H9 (cell line): ENCODE data around the gene DGCR8. TPM values are rescaled to one million over a fixed set of nuclear protein-coding genes. Genes with fewer than 3 reads are reported as not detected.

Experiments
- DNase-seq: peaks from one replicate; pipeline ENCODE4 v3.0.0-alpha.2; 2017
- H2AFZ ChIP-seq: one replicate; pipeline ENCODE4 v1.6.1; 2013; ENCODE audit warnings: mild to moderate bottlenecking, low read length, control low read depth, moderate library complexity
- H2AK5ac ChIP-seq: 2 replicates; pipeline ENCODE4 v1.6.1; 2013; ENCODE audit warnings: low read length, control low read depth, mixed read lengths; ENCODE audit not compliant: insufficient read length
- H2BK120ac ChIP-seq: one replicate; pipeline ENCODE4 v1.6.1; 2013; ENCODE audit warnings: low read depth, mild to moderate bottlenecking, low read length, control low read depth, inconsistent platforms; ENCODE audit not compliant: poor library complexity, severe bottlenecking
- H2BK12ac ChIP-seq: 2 replicates; pipeline ENCODE4 v1.6.1; 2013; ENCODE audit warnings: low read length, control low read depth, mixed read lengths, low read depth; ENCODE audit not compliant: insufficient read length
- H2BK15ac ChIP-seq: 2 replicates; pipeline ENCODE4 v1.6.1; 2013; ENCODE audit warnings: low read depth, low read length, control low read depth
- H2BK20ac ChIP-seq: one replicate; pipeline ENCODE4 v1.6.1; 2013; ENCODE audit warnings: low read depth, mild to moderate bottlenecking, low read length, control low read depth, inconsistent platforms; ENCODE audit not compliant: poor library complexity, severe bottlenecking
- H2BK5ac ChIP-seq: 2 replicates; pipeline ENCODE4 v1.6.1; 2013; ENCODE audit warnings: low read length, control low read depth, mixed read lengths; ENCODE audit not compliant: insufficient read length
- H3K14ac ChIP-seq: 2 replicates; pipeline ENCODE4 v1.6.1; 2013; ENCODE audit warnings: low read length, control low read depth; ENCODE audit not compliant: insufficient read depth
- H3K18ac ChIP-seq: 2 replicates; pipeline ENCODE4 v1.6.1; 2013; ENCODE audit warnings: low read depth, mild to moderate bottlenecking, mixed read lengths, low read length, control low read depth; ENCODE audit not compliant: insufficient read length
- H3K23ac ChIP-seq: 2 replicates; pipeline ENCODE4 v1.6.1; 2013; ENCODE audit warnings: low read length, control low read depth, mixed read lengths, low read depth; ENCODE audit not compliant: insufficient read length
- H3K23me2 ChIP-seq: 2 replicates; pipeline ENCODE4 v1.6.1; 2013; ENCODE audit warnings: low read depth, mild to moderate bottlenecking, mixed read lengths, low read length, control low read depth; ENCODE audit not compliant: insufficient read length, poor library complexity, severe bottlenecking
- H3K27ac ChIP-seq: 2 replicates; pipeline ENCODE4 v1.5.1; 2013; ENCODE audit warnings: low read length, control low read depth, mixed read lengths, low read depth; ENCODE audit not compliant: insufficient read length
- H3K27me3 ChIP-seq: 2 replicates; pipeline ENCODE4 v1.6.1; 2013; ENCODE audit warnings: low read length, control low read depth, inconsistent platforms; ENCODE audit not compliant: insufficient read depth
- H3K4ac ChIP-seq: 2 replicates; pipeline ENCODE4 v1.6.1; 2013; ENCODE audit warnings: low read depth, mild to moderate bottlenecking, control low read depth, inconsistent platforms, low read length, moderate library complexity
- H3K4me1 ChIP-seq: 2 replicates; pipeline ENCODE4 v1.6.1; 2013; ENCODE audit warnings: low read length, control low read depth, inconsistent platforms; ENCODE audit not compliant: insufficient read depth
- H3K4me2 ChIP-seq: 2 replicates; pipeline ENCODE4 v1.6.1; 2013; ENCODE audit warnings: low read length, control low read depth, mixed read lengths; ENCODE audit not compliant: insufficient read length, insufficient read depth
- H3K56ac ChIP-seq: 2 replicates; pipeline ENCODE4 v1.6.1; 2013; ENCODE audit warnings: low read depth, mild to moderate bottlenecking, mixed read lengths, low read length, control low read depth; ENCODE audit not compliant: insufficient read length
- H3K79me1 ChIP-seq: 2 replicates; pipeline ENCODE4 v1.6.1; 2013; ENCODE audit warnings: low read depth, mild to moderate bottlenecking, moderate library complexity, low read length, control low read depth, inconsistent platforms; ENCODE audit not compliant: insufficient read depth, poor library complexity, severe bottlenecking
- H3K79me2 ChIP-seq: 2 replicates; pipeline ENCODE4 v1.6.1; 2013; ENCODE audit warnings: low read length, control low read depth, inconsistent platforms; ENCODE audit not compliant: insufficient read depth
- H3K9ac ChIP-seq: 2 replicates; pipeline ENCODE4 v1.6.1; 2013; ENCODE audit warnings: low read length, control low read depth, mixed read lengths; ENCODE audit not compliant: insufficient read length; ENCODE audit errors: extremely low read depth
- H3K9me3 ChIP-seq: one replicate; pipeline ENCODE4 v1.6.1; 2013; ENCODE audit warnings: low read depth, low read length, inconsistent platforms; ENCODE audit not compliant: control insufficient read depth
- H3T11ph ChIP-seq: one replicate; pipeline ENCODE4 v1.6.1; 2013; ENCODE audit warnings: mild to moderate bottlenecking, low read length, control low read depth, inconsistent platforms
- H4K20me1 ChIP-seq: one replicate; pipeline ENCODE4 v1.6.1; 2013; ENCODE audit not compliant: control insufficient read depth, insufficient read length, insufficient read depth
- H4K5ac ChIP-seq: 2 replicates; pipeline ENCODE4 v1.6.1; 2013; ENCODE audit warnings: low read depth, mild to moderate bottlenecking, mixed read lengths, low read length, control low read depth; ENCODE audit not compliant: insufficient read length
- H4K8ac ChIP-seq: replicated peaks from 2 replicates; pipeline ENCODE4 v1.6.1; 2013; ENCODE audit warnings: low read length, control low read depth, mixed read lengths, low read depth; ENCODE audit not compliant: insufficient read length
- H4K91ac ChIP-seq: 2 replicates; pipeline ENCODE4 v1.6.1; 2013; ENCODE audit warnings: low read depth, mild to moderate bottlenecking, moderate library complexity, mixed read lengths, low read length, control low read depth; ENCODE audit not compliant: insufficient read length
- H3K27ac Mint-ChIP-seq, 3 experiments: 2 replicates in 2 of 3; 3 replicates in 1 of 3; pipeline ENCODE4 v1.8.0; 2020 to 2021; ENCODE audit warnings: mixed read lengths in 3 of 3, mild to moderate bottlenecking in 1 of 3, moderate library complexity in 1 of 3
- H3K27me3 Mint-ChIP-seq: 2 replicates; pipeline ENCODE4 v1.8.0; 2021; ENCODE audit warnings: low read depth, mild to moderate bottlenecking, moderate library complexity, mixed read lengths
- H3K36me3 Mint-ChIP-seq, 3 experiments: 2 replicates in 2 of 3; 3 replicates in 1 of 3; pipeline ENCODE4 v1.8.0; 2020 to 2021; ENCODE audit warnings: low read depth in 3 of 3, mixed read lengths in 3 of 3; ENCODE audit not compliant: insufficient read depth in 1 of 3
- H3K4me1 Mint-ChIP-seq, 2 experiments: 2 replicates each; pipeline ENCODE4 v1.8.0; 2020; ENCODE audit warnings: mixed read lengths in 2 of 2
- H3K4me3 Mint-ChIP-seq, 2 experiments: 2 replicates in 1 of 2; 3 replicates in 1 of 2; pipeline ENCODE4 v1.8.0; 2020 to 2021; ENCODE audit warnings: mild to moderate bottlenecking in 2 of 2, mixed read lengths in 2 of 2, moderate library complexity in 1 of 2
- H3K9me3 Mint-ChIP-seq, 2 experiments: 2 replicates in 1 of 2; 3 replicates in 1 of 2; pipeline ENCODE4 v1.8.0; 2020; ENCODE audit warnings: mild to moderate bottlenecking in 2 of 2, mixed read lengths in 2 of 2, moderate library complexity in 1 of 2
- WGBS: extraction: QIAGEN DNeasy Blood & Tissue Kit; methylation state at CpG from one replicate; pipeline ENCODE4 v1.1.7; 2013; ENCODE audit warnings: missing lambda C conversion rate, low lambda C conversion rate, mixed read lengths; ENCODE audit not compliant: insufficient read length; ENCODE audit errors: extremely low coverage; 5-methylcytosine and 5-hydroxymethylcytosine counted together
- total RNA-seq: library from RNA; stranded (reverse); gene quantifications from 2 replicates; pipeline ENCODE4 v1.2.1, GENCODE V29; 2021
- TF ChIP-seq, protein P1 (sequence below): fragments of 200-600 bp; sonication (generic); conservative IDR thresholded peaks from 3 replicates; pipeline ENCODE4 v1.8.0; 2021; ENCODE audit warnings: antibody characterized with exemption, mild to moderate bottlenecking

Gene DGCR8
- total RNA-seq, 1 experiment from 2014 or later, result 74.5 TPM

- Histone ChIP-seq H3K27ac (no peak overlapping the region), H2BK120ac (no peak overlapping the region), H4K8ac (no peak overlapping the region), H3K4me1 (no peaks in the 10 kb centered on the region), H3K79me1 (peaks cover 14% of the 10 kb centered on the region), H3K14ac (peak overlapping the region; percentile 95; the same call in 1 of the 2 replicates), H3K18ac (peak overlapping the region; percentile 89), H3T11ph (no peak overlapping the region), H3K79me2 (peaks cover 43% of the 10 kb centered on the region), H3K9me3 (no peaks in the 10 kb centered on the region), H3K23me2 (peaks cover 8% of the 10 kb centered on the region), H4K20me1 (no peaks in the 10 kb centered on the region), H4K91ac (no peak overlapping the region), H3K4me2 (peak overlapping the region; percentile 74), H3K56ac (no peak overlapping the region), H2AK5ac (no peak overlapping the region), H2BK5ac (no peak overlapping the region), H4K5ac (no peak overlapping the region), H2AFZ (no peak overlapping the region), H3K9ac (peak overlapping the region; percentile 100), H3K27me3 (no peaks in the 10 kb centered on the region), H2BK20ac (no peak overlapping the region), H2BK12ac (no peak overlapping the region), H3K4ac (no peak overlapping the region; the same call in 1 of the 2 replicates), H2BK15ac (no peak overlapping the region), H3K23ac (no peak overlapping the region)
- Mint-ChIP-seq H3K36me3 (peaks cover 47 to 67% (median 65%) of the 10 kb centered on the region in 3 experiments), H3K27me3 (no peaks in the 10 kb centered on the region), H3K27ac (peak overlapping the region; percentile 88 to 96 (median 95); a peak in 6 of 7 replicates), H3K4me3 (peak overlapping the region; percentile 92 to 94), H3K9me3 (no peaks in the 10 kb centered on the region), H3K4me1 (peaks cover 12 to 19% of the 10 kb centered on the region in 2 experiments)
- TF ChIP-seq, protein P1, sequence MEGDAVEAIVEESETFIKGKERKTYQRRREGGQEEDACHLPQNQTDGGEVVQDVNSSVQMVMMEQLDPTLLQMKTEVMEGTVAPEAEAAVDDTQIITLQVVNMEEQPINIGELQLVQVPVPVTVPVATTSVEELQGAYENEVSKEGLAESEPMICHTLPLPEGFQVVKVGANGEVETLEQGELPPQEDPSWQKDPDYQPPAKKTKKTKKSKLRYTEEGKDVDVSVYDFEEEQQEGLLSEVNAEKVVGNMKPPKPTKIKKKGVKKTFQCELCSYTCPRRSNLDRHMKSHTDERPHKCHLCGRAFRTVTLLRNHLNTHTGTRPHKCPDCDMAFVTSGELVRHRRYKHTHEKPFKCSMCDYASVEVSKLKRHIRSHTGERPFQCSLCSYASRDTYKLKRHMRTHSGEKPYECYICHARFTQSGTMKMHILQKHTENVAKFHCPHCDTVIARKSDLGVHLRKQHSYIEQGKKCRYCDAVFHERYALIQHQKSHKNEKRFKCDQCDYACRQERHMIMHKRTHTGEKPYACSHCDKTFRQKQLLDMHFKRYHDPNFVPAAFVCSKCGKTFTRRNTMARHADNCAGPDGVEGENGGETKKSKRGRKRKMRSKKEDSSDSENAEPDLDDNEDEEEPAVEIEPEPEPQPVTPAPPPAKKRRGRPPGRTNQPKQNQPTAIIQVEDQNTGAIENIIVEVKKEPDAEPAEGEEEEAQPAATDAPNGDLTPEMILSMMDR, result no peak
- whole genome bisulfite sequencing, result no CpG with 5 or more reads among the region's 8 CpGs
- no peak for DNase-seq
Measured at GRCh38 chr22:20118300-20119020, 38.4 kb downstream of the DGCR8 start.
